H9 (cell line): ENCODE data around the gene ADO. TPM values are rescaled to one million over a fixed set of nuclear protein-coding genes. Genes with fewer than 3 reads are reported as not detected.

ENCODE experiments used
- DNase-seq: peaks from one replicate; pipeline ENCODE4 v3.0.0-alpha.2; 2017
- H2AFZ ChIP-seq: one replicate; pipeline ENCODE4 v1.6.1; 2013; ENCODE audit warnings: mild to moderate bottlenecking, low read length, control low read depth, moderate library complexity
- H2AK5ac ChIP-seq: 2 replicates; pipeline ENCODE4 v1.6.1; 2013; ENCODE audit warnings: low read length, control low read depth, mixed read lengths; ENCODE audit not compliant: insufficient read length
- H2BK120ac ChIP-seq: one replicate; pipeline ENCODE4 v1.6.1; 2013; ENCODE audit warnings: low read depth, mild to moderate bottlenecking, low read length, control low read depth, inconsistent platforms; ENCODE audit not compliant: poor library complexity, severe bottlenecking
- H2BK12ac ChIP-seq: 2 replicates; pipeline ENCODE4 v1.6.1; 2013; ENCODE audit warnings: low read length, control low read depth, mixed read lengths, low read depth; ENCODE audit not compliant: insufficient read length
- H2BK15ac ChIP-seq: 2 replicates; pipeline ENCODE4 v1.6.1; 2013; ENCODE audit warnings: low read depth, low read length, control low read depth
- H2BK20ac ChIP-seq: one replicate; pipeline ENCODE4 v1.6.1; 2013; ENCODE audit warnings: low read depth, mild to moderate bottlenecking, low read length, control low read depth, inconsistent platforms; ENCODE audit not compliant: poor library complexity, severe bottlenecking
- H2BK5ac ChIP-seq: 2 replicates; pipeline ENCODE4 v1.6.1; 2013; ENCODE audit warnings: low read length, control low read depth, mixed read lengths; ENCODE audit not compliant: insufficient read length
- H3K14ac ChIP-seq: 2 replicates; pipeline ENCODE4 v1.6.1; 2013; ENCODE audit warnings: low read length, control low read depth; ENCODE audit not compliant: insufficient read depth
- H3K18ac ChIP-seq: 2 replicates; pipeline ENCODE4 v1.6.1; 2013; ENCODE audit warnings: low read depth, mild to moderate bottlenecking, mixed read lengths, low read length, control low read depth; ENCODE audit not compliant: insufficient read length
- H3K23ac ChIP-seq: 2 replicates; pipeline ENCODE4 v1.6.1; 2013; ENCODE audit warnings: low read length, control low read depth, mixed read lengths, low read depth; ENCODE audit not compliant: insufficient read length
- H3K23me2 ChIP-seq: 2 replicates; pipeline ENCODE4 v1.6.1; 2013; ENCODE audit warnings: low read depth, mild to moderate bottlenecking, mixed read lengths, low read length, control low read depth; ENCODE audit not compliant: insufficient read length, poor library complexity, severe bottlenecking
- H3K27ac ChIP-seq: 2 replicates; pipeline ENCODE4 v1.5.1; 2013; ENCODE audit warnings: low read length, control low read depth, mixed read lengths, low read depth; ENCODE audit not compliant: insufficient read length
- H3K27me3 ChIP-seq: 2 replicates; pipeline ENCODE4 v1.6.1; 2013; ENCODE audit warnings: low read length, control low read depth, inconsistent platforms; ENCODE audit not compliant: insufficient read depth
- H3K4ac ChIP-seq: 2 replicates; pipeline ENCODE4 v1.6.1; 2013; ENCODE audit warnings: low read depth, mild to moderate bottlenecking, control low read depth, inconsistent platforms, low read length, moderate library complexity
- H3K4me1 ChIP-seq: 2 replicates; pipeline ENCODE4 v1.6.1; 2013; ENCODE audit warnings: low read length, control low read depth, inconsistent platforms; ENCODE audit not compliant: insufficient read depth
- H3K4me2 ChIP-seq: 2 replicates; pipeline ENCODE4 v1.6.1; 2013; ENCODE audit warnings: low read length, control low read depth, mixed read lengths; ENCODE audit not compliant: insufficient read length, insufficient read depth
- H3K56ac ChIP-seq: 2 replicates; pipeline ENCODE4 v1.6.1; 2013; ENCODE audit warnings: low read depth, mild to moderate bottlenecking, mixed read lengths, low read length, control low read depth; ENCODE audit not compliant: insufficient read length
- H3K79me1 ChIP-seq: 2 replicates; pipeline ENCODE4 v1.6.1; 2013; ENCODE audit warnings: low read depth, mild to moderate bottlenecking, moderate library complexity, low read length, control low read depth, inconsistent platforms; ENCODE audit not compliant: insufficient read depth, poor library complexity, severe bottlenecking
- H3K79me2 ChIP-seq: 2 replicates; pipeline ENCODE4 v1.6.1; 2013; ENCODE audit warnings: low read length, control low read depth, inconsistent platforms; ENCODE audit not compliant: insufficient read depth
- H3K9ac ChIP-seq: 2 replicates; pipeline ENCODE4 v1.6.1; 2013; ENCODE audit warnings: low read length, control low read depth, mixed read lengths; ENCODE audit not compliant: insufficient read length; ENCODE audit errors: extremely low read depth
- H3K9me3 ChIP-seq: one replicate; pipeline ENCODE4 v1.6.1; 2013; ENCODE audit warnings: low read depth, low read length, inconsistent platforms; ENCODE audit not compliant: control insufficient read depth
- H3T11ph ChIP-seq: one replicate; pipeline ENCODE4 v1.6.1; 2013; ENCODE audit warnings: mild to moderate bottlenecking, low read length, control low read depth, inconsistent platforms
- H4K20me1 ChIP-seq: one replicate; pipeline ENCODE4 v1.6.1; 2013; ENCODE audit not compliant: control insufficient read depth, insufficient read length, insufficient read depth
- H4K5ac ChIP-seq: 2 replicates; pipeline ENCODE4 v1.6.1; 2013; ENCODE audit warnings: low read depth, mild to moderate bottlenecking, mixed read lengths, low read length, control low read depth; ENCODE audit not compliant: insufficient read length
- H4K8ac ChIP-seq: replicated peaks from 2 replicates; pipeline ENCODE4 v1.6.1; 2013; ENCODE audit warnings: low read length, control low read depth, mixed read lengths, low read depth; ENCODE audit not compliant: insufficient read length
- H4K91ac ChIP-seq: 2 replicates; pipeline ENCODE4 v1.6.1; 2013; ENCODE audit warnings: low read depth, mild to moderate bottlenecking, moderate library complexity, mixed read lengths, low read length, control low read depth; ENCODE audit not compliant: insufficient read length
- H3K27ac Mint-ChIP-seq, 3 experiments: 2 replicates in 2 of 3; 3 replicates in 1 of 3; pipeline ENCODE4 v1.8.0; 2020 to 2021; ENCODE audit warnings: mixed read lengths in 3 of 3, mild to moderate bottlenecking in 1 of 3, moderate library complexity in 1 of 3
- H3K27me3 Mint-ChIP-seq: 2 replicates; pipeline ENCODE4 v1.8.0; 2021; ENCODE audit warnings: low read depth, mild to moderate bottlenecking, moderate library complexity, mixed read lengths
- H3K36me3 Mint-ChIP-seq, 3 experiments: 2 replicates in 2 of 3; 3 replicates in 1 of 3; pipeline ENCODE4 v1.8.0; 2020 to 2021; ENCODE audit warnings: low read depth in 3 of 3, mixed read lengths in 3 of 3; ENCODE audit not compliant: insufficient read depth in 1 of 3
- H3K4me1 Mint-ChIP-seq, 2 experiments: 2 replicates each; pipeline ENCODE4 v1.8.0; 2020; ENCODE audit warnings: mixed read lengths in 2 of 2
- H3K4me3 Mint-ChIP-seq, 2 experiments: 2 replicates in 1 of 2; 3 replicates in 1 of 2; pipeline ENCODE4 v1.8.0; 2020 to 2021; ENCODE audit warnings: mild to moderate bottlenecking in 2 of 2, mixed read lengths in 2 of 2, moderate library complexity in 1 of 2
- H3K9me3 Mint-ChIP-seq, 2 experiments: 2 replicates in 1 of 2; 3 replicates in 1 of 2; pipeline ENCODE4 v1.8.0; 2020; ENCODE audit warnings: mild to moderate bottlenecking in 2 of 2, mixed read lengths in 2 of 2, moderate library complexity in 1 of 2
- CTCF ChIP-seq: fragments of 200-600 bp; sonication (generic); conservative IDR thresholded peaks from 3 replicates; pipeline ENCODE4 v1.8.0; 2021; ENCODE audit warnings: antibody characterized with exemption, mild to moderate bottlenecking
- WGBS: extraction: QIAGEN DNeasy Blood & Tissue Kit; methylation state at CpG from one replicate; pipeline ENCODE4 v1.1.7; 2013; ENCODE audit warnings: missing lambda C conversion rate, low lambda C conversion rate, mixed read lengths; ENCODE audit not compliant: insufficient read length; ENCODE audit errors: extremely low coverage; 5-methylcytosine and 5-hydroxymethylcytosine counted together
- total RNA-seq: library from RNA; stranded (reverse); gene quantifications from 2 replicates; pipeline ENCODE4 v1.2.1, GENCODE V29; 2021

The ADO gene
- total RNA-seq, 1 experiment from 2014 or later: 31.6 TPM

- no peaks in the 10 kb centered on the region for H4K20me1 ChIP-seq
- H3K4me3 Mint-ChIP-seq: no peak overlapping the region
- no peaks in the 10 kb centered on the region for H3K23me2 ChIP-seq
- H3K79me2 ChIP-seq: no peaks in the 10 kb centered on the region
- H3K18ac ChIP-seq: no peak overlapping the region
- H3K27ac Mint-ChIP-seq: peak overlapping the region in 1 of 3 experiments; percentile 65; a peak in 1 of 7 replicates
- no peak overlapping the region for H3K27ac ChIP-seq
- H2AK5ac ChIP-seq: no peak overlapping the region
- no peaks in the 10 kb centered on the region for H3K79me1 ChIP-seq
- H2AFZ ChIP-seq: peak overlapping the region; percentile 52
- no peak overlapping the region for H3K56ac ChIP-seq
- H3K4ac ChIP-seq: no peak overlapping the region
- no peak overlapping the region for H3T11ph ChIP-seq
- TF ChIP-seq CTCF: no peak
- no peak overlapping the region for H2BK20ac ChIP-seq
- no peak overlapping the region for H4K91ac ChIP-seq
- no peaks in the 10 kb centered on the region for H3K9me3 ChIP-seq
- no peak overlapping the region for H3K14ac ChIP-seq
- no peak overlapping the region for H2BK15ac ChIP-seq
- no peaks in the 10 kb centered on the region for H3K36me3 Mint-ChIP-seq
- no peak overlapping the region for H3K9ac ChIP-seq
- DNase-seq: no peak
- H3K27me3 ChIP-seq: no peaks in the 10 kb centered on the region
- H4K5ac ChIP-seq: no peak overlapping the region
- H3K4me2 ChIP-seq: no peak overlapping the region
- no peak overlapping the region for H3K23ac ChIP-seq
- H3K9me3 Mint-ChIP-seq: 0 out of 5 replicates have a peak, but pooled peaks cover 0 to 2% of the 10 kb centered on the region in 2 experiments
- no peak overlapping the region for H2BK5ac ChIP-seq
- peaks cover 3% of the 10 kb centered on the region; the same call in 1 of the 2 replicates for H3K4me1 ChIP-seq
- H3K27me3 Mint-ChIP-seq: no peaks in the 10 kb centered on the region
- no peak overlapping the region for H4K8ac ChIP-seq
- no peak overlapping the region for H2BK12ac ChIP-seq
- peaks cover 9 to 16% of the 10 kb centered on the region in 2 experiments for H3K4me1 Mint-ChIP-seq
- no peak overlapping the region for H2BK120ac ChIP-seq
- WGBS: no CpG with 5 or more reads among the region's 14 CpGs
These were observed 44.1 kb upstream of the ADO start for GRCh38 chr10:62760401-62760800.
